MM.1S (cell line): ENCODE results near the gene GRK3.

Source experiments
- DNase-seq: peaks from one replicate; pipeline ENCODE4 v3.0.0-alpha.2; 2015
- H2AFZ ChIP-seq: fragments of 300-600 bp; sonication (generic); 2 replicates; pipeline ENCODE4 v1.6.0; 2016; ENCODE audit warnings: antibody characterized with exemption, low read length
- H3F3A ChIP-seq: fragments of 300-600 bp; sonication (generic); 2 replicates; pipeline ENCODE4 v1.6.1; 2016; ENCODE audit warnings: mild to moderate bottlenecking, antibody characterized with exemption, low read length, moderate library complexity, mixed read lengths; ENCODE audit not compliant: insufficient read depth
- H3K27ac ChIP-seq: fragments of 300-600 bp; sonication (generic); 2 replicates; pipeline ENCODE4 v1.5.1; 2016; ENCODE audit warnings: mild to moderate bottlenecking, low read length
- H3K27me3 ChIP-seq: fragments of 300-600 bp; sonication (generic); replicated peaks from 2 replicates; pipeline ENCODE4 v1.6.0; 2016; ENCODE audit warnings: low read length; ENCODE audit not compliant: insufficient read depth
- H3K36me3 ChIP-seq: fragments of 300-600 bp; sonication (generic); replicated peaks from 2 replicates; pipeline ENCODE4 v1.6.1; 2016; ENCODE audit warnings: mild to moderate bottlenecking, low read length, mixed read lengths; ENCODE audit not compliant: insufficient read depth
- H3K4me1 ChIP-seq: fragments of 300-600 bp; sonication (generic); 2 replicates; pipeline ENCODE4 v1.6.1; 2016; ENCODE audit warnings: low read length, mixed read lengths
- H3K4me2 ChIP-seq: fragments of 300-600 bp; sonication (generic); 2 replicates; pipeline ENCODE4 v1.6.0; 2016; ENCODE audit warnings: low read depth, low read length
- H3K4me3 ChIP-seq: fragments of 300-600 bp; sonication (generic); 2 replicates; pipeline ENCODE4 v1.5.1; 2016; ENCODE audit warnings: low read length, mixed read lengths
- H3K79me2 ChIP-seq: fragments of 300-600 bp; sonication (generic); 2 replicates; pipeline ENCODE4 v1.6.1; 2016; ENCODE audit warnings: mixed run types, low read length, mixed read lengths
- H3K9ac ChIP-seq: fragments of 300-600 bp; sonication (generic); 2 replicates; pipeline ENCODE4 v1.6.1; 2016; ENCODE audit warnings: low read length, mixed read lengths
- H3K9me2 ChIP-seq: fragments of 300-600 bp; sonication (generic); replicated peaks from 2 replicates; pipeline ENCODE4 v1.6.1; 2016; ENCODE audit warnings: mild to moderate bottlenecking, low read length, mixed read lengths; ENCODE audit not compliant: insufficient read depth
- H3K9me3 ChIP-seq: fragments of 300-600 bp; sonication (generic); replicated peaks from 2 replicates; pipeline ENCODE4 v1.6.1; 2016; ENCODE audit warnings: mild to moderate bottlenecking, low read length, mixed read lengths; ENCODE audit not compliant: insufficient read depth
- H4K20me1 ChIP-seq: fragments of 300-600 bp; sonication (generic); 2 replicates; pipeline ENCODE4 v1.6.1; 2016; ENCODE audit warnings: mild to moderate bottlenecking, low read length, moderate library complexity, mixed read lengths; ENCODE audit not compliant: insufficient read depth
- CTCF ChIP-seq: fragments of 300-600 bp; sonication (generic); IDR thresholded peaks from 2 replicates; pipeline ENCODE4 v1.5.1; 2016; ENCODE audit warnings: antibody characterized with exemption, low read length, mixed read lengths
- EZH2 ChIP-seq: fragments of 300-600 bp; sonication (generic); optimal IDR thresholded peaks from 2 replicates; pipeline ENCODE3; 2017; ENCODE audit warnings: low read depth, mild to moderate bottlenecking, antibody characterized with exemption, low read length, mixed read lengths
- EZH2phosphoT487 ChIP-seq: fragments of 300-600 bp; sonication (generic); IDR thresholded peaks from 2 replicates; pipeline ENCODE4 v1.6.1; 2018; ENCODE audit warnings: antibody characterized with exemption, low read length

GRK3 gene

GRCh38 chr22:25744694-25745093 lies 180.2 kb downstream of the GRK3 start:
- no peak for TF ChIP-seq EZH2
- no peak overlapping the region for H3K9ac ChIP-seq
- no peaks in the 10 kb centered on the region for H3K4me1 ChIP-seq
- DNase-seq: no peak
- H3K79me2 ChIP-seq: no peaks in the 10 kb centered on the region
- no peaks in the 10 kb centered on the region for H4K20me1 ChIP-seq
- no peaks in the 10 kb centered on the region for H3K9me2 ChIP-seq
- H3K9me3 ChIP-seq: no peaks in the 10 kb centered on the region
- H3K4me2 ChIP-seq: no peak overlapping the region
- no peaks in the 10 kb centered on the region for H3K36me3 ChIP-seq
- H3K4me3 ChIP-seq: no peak overlapping the region
- H2AFZ ChIP-seq: no peak overlapping the region
- H3K27me3 ChIP-seq: peaks cover 17% of the 10 kb centered on the region; the same call in 1 of the 2 replicates
- H3F3A ChIP-seq: no peaks in the 10 kb centered on the region
- H3K27ac ChIP-seq: no peak overlapping the region

- no peaks in the 10 kb centered on the region for H3K4me1 ChIP-seq
- H3K27ac ChIP-seq: no peak overlapping the region
- H3K9ac ChIP-seq: no peak overlapping the region
- H3F3A ChIP-seq: no peaks in the 10 kb centered on the region
- no peak for DNase-seq
- H3K9me2 ChIP-seq: no peaks in the 10 kb centered on the region
- no peak for TF ChIP-seq CTCF
- no peak for TF ChIP-seq EZH2phosphoT487
- TF ChIP-seq EZH2: no peak
- peaks cover 20% of the 10 kb centered on the region; the same call in 1 of the 2 replicates for H3K27me3 ChIP-seq
- no peaks in the 10 kb centered on the region for H4K20me1 ChIP-seq
- no peak overlapping the region for H3K4me2 ChIP-seq
- no peaks in the 10 kb centered on the region for H3K79me2 ChIP-seq
- H3K36me3 ChIP-seq: no peaks in the 10 kb centered on the region
- H3K9me3 ChIP-seq: no peaks in the 10 kb centered on the region
- no peak overlapping the region for H2AFZ ChIP-seq
- no peak overlapping the region for H3K4me3 ChIP-seq
Measured at GRCh38 chr22:25745341-25746011, 181.0 kb downstream of the GRK3 start.

GRCh38 chr22:25746012-25746373 lies 181.5 kb downstream of the GRK3 start:
- Histone ChIP-seq H3F3A (no peaks in the 10 kb centered on the region), H3K9me2 (no peaks in the 10 kb centered on the region), H2AFZ (no peak overlapping the region), H3K36me3 (no peaks in the 10 kb centered on the region), H3K9me3 (no peaks in the 10 kb centered on the region), H3K9ac (no peak overlapping the region), H3K27ac (no peak overlapping the region), H3K79me2 (no peaks in the 10 kb centered on the region), H3K4me1 (no peaks in the 10 kb centered on the region), H4K20me1 (no peaks in the 10 kb centered on the region), H3K27me3 (peaks cover 20% of the 10 kb centered on the region; the same call in 1 of the 2 replicates), H3K4me2 (no peak overlapping the region), H3K4me3 (no peak overlapping the region)
- TF ChIP-seq EZH2phosphoT487: no peak
- TF ChIP-seq EZH2: no peak
- no peak for TF ChIP-seq CTCF
- no peak for DNase-seq

- no peaks in the 10 kb centered on the region for H3K9me3 ChIP-seq
- H3K27me3 ChIP-seq: peaks cover 20% of the 10 kb centered on the region; the same call in 1 of the 2 replicates
- DNase-seq: no peak
- no peaks in the 10 kb centered on the region for H3K79me2 ChIP-seq
- H3K36me3 ChIP-seq: no peaks in the 10 kb centered on the region
- H3K27ac ChIP-seq: no peak overlapping the region
- no peaks in the 10 kb centered on the region for H4K20me1 ChIP-seq
- H2AFZ ChIP-seq: no peak overlapping the region
- no peaks in the 10 kb centered on the region for H3K4me1 ChIP-seq
- TF ChIP-seq EZH2: no peak
- no peak for TF ChIP-seq EZH2phosphoT487
- H3K9me2 ChIP-seq: no peaks in the 10 kb centered on the region
- H3F3A ChIP-seq: no peaks in the 10 kb centered on the region
- no peak overlapping the region for H3K9ac ChIP-seq
- no peak overlapping the region for H3K4me3 ChIP-seq
- H3K4me2 ChIP-seq: no peak overlapping the region
Measured at GRCh38 chr22:25747245-25747944, 182.9 kb downstream of the GRK3 start.
